Spinal cord (tissue), 10 donors: ENCODE results near the gene POLR2H. TPM values are rescaled to one million over a fixed set of nuclear protein-coding genes. Genes with fewer than 3 reads are reported as not detected.

Source experiments
- DNase-seq, 6 donors: peaks; one replicate each; pipeline versions ENCODE4 v3.0.0 to v3.0.0-alpha.2; 2013 to 2015; ENCODE audit warnings: low spot score in 6 of 6, low read depth in 4 of 6
- H3K27ac ChIP-seq: one replicate; pipeline ENCODE4 v1.5.1; 2013; ENCODE audit warnings: low read depth, low read length, control low read depth
- H3K27me3 ChIP-seq: one replicate; pipeline ENCODE4 v1.6.1; 2013; ENCODE audit warnings: low read length; ENCODE audit not compliant: control insufficient read depth, insufficient read depth
- H3K36me3 ChIP-seq: one replicate; pipeline ENCODE4 v1.6.1; 2013; ENCODE audit warnings: low read length; ENCODE audit not compliant: control insufficient read depth, insufficient read depth
- H3K4me1 ChIP-seq: one replicate; pipeline ENCODE4 v1.6.1; 2013; ENCODE audit warnings: low read length; ENCODE audit not compliant: control insufficient read depth, insufficient read depth
- H3K4me3 ChIP-seq: one replicate; pipeline ENCODE4 v1.5.1; 2013; ENCODE audit warnings: low read depth, low read length, control low read depth
- H3K9me3 ChIP-seq: one replicate; pipeline ENCODE4 v1.6.1; 2013; ENCODE audit warnings: low read length; ENCODE audit not compliant: control insufficient read depth, insufficient read depth
- WGBS: methylation state at CpG from one replicate; pipeline ENCODE4 v1.1.5; 2013; ENCODE audit warnings: missing lambda C conversion rate; ENCODE audit not compliant: insufficient coverage; 5-methylcytosine and 5-hydroxymethylcytosine counted together
- polyA plus RNA-seq, 2 donors: library from polyadenylated mRNA; unstranded; fragments of 120-200 nt; gene quantifications; one replicate each; pipeline ENCODE4 v1.2.1, GENCODE V29; 2013; ENCODE audit not compliant: insufficient read length in 2 of 2
- total RNA-seq, 2 donors: library from RNA; depleted of rRNA in 1 of 2; stranded (reverse); fragments of 120-200 nt in 1 of 2; fragments of >200 nt in 1 of 2; gene quantifications; one replicate each; pipeline versions ENCODE4 v1.2.3 to v1.2.4, GENCODE V29; 2013 to 2014
- donor health status: healthy.

POLR2H gene
- total and polyA plus RNA-seq, 4 donors, result 45.4 to 81.2 (median 65.5) TPM

GRCh38 chr3:184391266-184391665 lies 29.8 kb downstream of the POLR2H start:
- 67% methylated on average over 2 of the region's 3 CpGs for WGBS
- DNase-seq, result no peak
- no peaks in the 10 kb centered on the region for H3K27me3 ChIP-seq
- no peak overlapping the region for H3K27ac ChIP-seq
- H3K4me3 ChIP-seq, result no peak overlapping the region
- H3K4me1 ChIP-seq, result no peaks in the 10 kb centered on the region
- H3K9me3 ChIP-seq, result no peaks in the 10 kb centered on the region
- H3K36me3 ChIP-seq, result peaks cover 36% of the 10 kb centered on the region

- Histone ChIP-seq H3K36me3 (no peaks in the 10 kb centered on the region), H3K27me3 (no peaks in the 10 kb centered on the region), H3K27ac (no peak overlapping the region), H3K4me1 (no peaks in the 10 kb centered on the region), H3K4me3 (no peak overlapping the region), H3K9me3 (no peaks in the 10 kb centered on the region)
- WGBS, result 97% methylated on average over 3 of the region's 5 CpGs
- DNase-seq, result no peak
Measured at GRCh38 chr3:184395320-184395660, 33.8 kb downstream of the POLR2H start.

- peak in 1 of 6 donors; percentile 46 for DNase-seq
- no peaks in the 10 kb centered on the region for H3K4me1 ChIP-seq
- no peaks in the 10 kb centered on the region for H3K36me3 ChIP-seq
- WGBS, result 17% methylated on average over 6 of the region's 9 CpGs
- H3K27ac ChIP-seq, result no peak overlapping the region
- H3K27me3 ChIP-seq, result no peaks in the 10 kb centered on the region
- H3K9me3 ChIP-seq, result no peaks in the 10 kb centered on the region
- no peak overlapping the region for H3K4me3 ChIP-seq
Measured at GRCh38 chr3:184399410-184399809, 37.9 kb downstream of the POLR2H start.

- no peak for DNase-seq
- no peak overlapping the region for H3K27ac ChIP-seq
- 89% methylated on average over 6 of the region's 20 CpGs for WGBS
- H3K9me3 ChIP-seq, result no peaks in the 10 kb centered on the region
- no peaks in the 10 kb centered on the region for H3K4me1 ChIP-seq
- H3K4me3 ChIP-seq, result no peak overlapping the region
- no peaks in the 10 kb centered on the region for H3K36me3 ChIP-seq
- H3K27me3 ChIP-seq, result no peaks in the 10 kb centered on the region
Measured at GRCh38 chr3:184405075-184406030, 43.8 kb downstream of the POLR2H start.

- Histone ChIP-seq H3K27me3 (no peaks in the 10 kb centered on the region), H3K27ac (no peak overlapping the region), H3K36me3 (no peaks in the 10 kb centered on the region), H3K4me1 (no peaks in the 10 kb centered on the region), H3K9me3 (no peaks in the 10 kb centered on the region), H3K4me3 (no peak overlapping the region)
- no peak for DNase-seq
- WGBS, result 91% methylated on average over 8 of the region's 8 CpGs
Measured at GRCh38 chr3:184409331-184409926, 47.9 kb downstream of the POLR2H start.

- Histone ChIP-seq H3K9me3 (no peaks in the 10 kb centered on the region), H3K36me3 (no peaks in the 10 kb centered on the region), H3K4me3 (no peak overlapping the region), H3K27ac (no peak overlapping the region), H3K27me3 (no peaks in the 10 kb centered on the region), H3K4me1 (no peaks in the 10 kb centered on the region)
- DNase-seq, result no peak
- 89% methylated on average over 9 of the region's 12 CpGs for WGBS
Measured at GRCh38 chr3:184409946-184410500, 48.5 kb downstream of the POLR2H start.

- Histone ChIP-seq H3K4me1 (peaks cover 8% of the 10 kb centered on the region), H3K9me3 (no peaks in the 10 kb centered on the region), H3K4me3 (no peak overlapping the region), H3K36me3 (no peaks in the 10 kb centered on the region), H3K27ac (no peak overlapping the region), H3K27me3 (no peaks in the 10 kb centered on the region)
- DNase-seq, result peak in 1 of 6 donors; percentile 44
- WGBS, result 95% methylated on average over 11 of the region's 16 CpGs
Measured at GRCh38 chr3:184414418-184415202, 53.1 kb downstream of the POLR2H start.

- Histone ChIP-seq H3K4me3 (no peak overlapping the region), H3K4me1 (peaks cover 8% of the 10 kb centered on the region), H3K9me3 (no peaks in the 10 kb centered on the region), H3K27ac (no peak overlapping the region), H3K27me3 (no peaks in the 10 kb centered on the region), H3K36me3 (no peaks in the 10 kb centered on the region)
- DNase-seq, result no peak
- WGBS, result no CpG with 5 or more reads among the region's 4 CpGs
Measured at GRCh38 chr3:184415203-184415490, 53.6 kb downstream of the POLR2H start.

GRCh38 chr3:184417619-184418327 lies 56.3 kb downstream of the POLR2H start:
- WGBS, result 55% methylated on average over 5 of the region's 14 CpGs

More at GRCh38 chr3:184417619-184418327, 56.3 kb downstream of the POLR2H start:
- peak in 3 of 6 donors; percentile 15 to 72 (median 59) for DNase-seq
- H3K4me3 ChIP-seq, result no peak overlapping the region
- peaks cover 8% of the 10 kb centered on the region for H3K4me1 ChIP-seq
- no peaks in the 10 kb centered on the region for H3K9me3 ChIP-seq
- no peaks in the 10 kb centered on the region for H3K36me3 ChIP-seq
- H3K27ac ChIP-seq, result no peak overlapping the region
- no peaks in the 10 kb centered on the region for H3K27me3 ChIP-seq
